ENCODE results near the gene JARID2.

GRCh38 chr6:15408008-15408407 lies 162.1 kb downstream of the JARID2 start:
- no peak for TF ChIP-seq CTCF (IDR thresholded peaks at IDR 0.05)
- no peak for TF ChIP-seq POLR2AphosphoS5 (IDR thresholded peaks at IDR 0.05)
- no peak for TF ChIP-seq EP300 (IDR thresholded peaks at IDR 0.05)
